Muscle layer of colon (tissue), 2 donors: Measurements from ENCODE around the gene ABITRAM.
A peak's percentile ranks its signal among the peaks of the same experiment; 100 is the strongest.
"Not testable (repeated sequence)": the region's sequence is repeated elsewhere in the genome, so short reads cannot be mapped to it uniquely, and the experiment has no call there.

ENCODE experiments used
- H3K27ac ChIP-seq: one replicate; pipeline ENCODE4 v1.7.0; 2013; ENCODE audit warnings: low read depth, mild to moderate bottlenecking, low read length, moderate library complexity
- H3K27me3 ChIP-seq, 2 donors: one replicate each; pipeline ENCODE4 v1.7.0; 2013; ENCODE audit warnings: low read length in 2 of 2, mild to moderate bottlenecking in 2 of 2; ENCODE audit not compliant: insufficient read depth in 2 of 2, control insufficient read depth in 1 of 2
- H3K36me3 ChIP-seq: one replicate; pipeline ENCODE4 v1.7.0; 2013; ENCODE audit warnings: mild to moderate bottlenecking, low read length; ENCODE audit not compliant: insufficient read depth
- H3K4me1 ChIP-seq: one replicate; pipeline ENCODE4 v1.7.0; 2013; ENCODE audit warnings: mild to moderate bottlenecking, low read length; ENCODE audit not compliant: insufficient read depth
- H3K4me3 ChIP-seq, 2 donors: one replicate each; pipeline ENCODE4 v1.7.0; 2013; ENCODE audit warnings: low read length in 2 of 2, low read depth in 1 of 2, mild to moderate bottlenecking in 1 of 2, moderate library complexity in 1 of 2
- H3K9ac ChIP-seq: one replicate; pipeline ENCODE4 v1.7.0; 2013; ENCODE audit warnings: low read length
- H3K9me3 ChIP-seq: one replicate; pipeline ENCODE4 v1.7.0; 2013; ENCODE audit warnings: mild to moderate bottlenecking, low read length
- donor health status: abdominal sarcoma.
- donor health status: Adenocarcinoma of cecum.

ABITRAM gene

DNA sequence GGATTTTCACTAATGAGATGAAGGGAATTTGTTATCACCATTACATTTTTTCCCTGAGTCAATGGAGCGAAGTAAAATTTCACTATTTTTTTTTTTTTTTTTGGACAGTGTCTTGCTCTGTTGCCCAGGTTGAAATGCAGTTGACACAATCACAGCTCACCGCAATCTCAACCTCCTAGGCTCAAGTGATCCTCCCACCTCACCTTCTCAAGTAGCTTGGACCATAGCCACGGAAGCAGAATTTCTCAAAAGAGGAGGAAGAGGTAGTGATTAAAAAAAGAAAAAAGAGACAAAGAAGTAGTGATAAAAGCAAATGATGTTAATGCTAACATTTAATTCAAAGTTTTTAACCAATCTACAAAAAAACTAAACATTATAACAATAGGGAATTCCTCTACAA, 30.0 kb upstream of the ABITRAM start:
- no peak overlapping the region for H3K4me3 ChIP-seq
- no peak overlapping the region for H3K9ac ChIP-seq
- H3K36me3 ChIP-seq, result peaks cover 82% of the 10 kb centered on the region
- H3K27ac ChIP-seq, result no peak overlapping the region
- no peaks in the 10 kb centered on the region for H3K4me1 ChIP-seq
- no peaks in the 10 kb centered on the region for H3K9me3 ChIP-seq
- H3K27me3 ChIP-seq, result no peaks in the 10 kb centered on the region

DNA sequence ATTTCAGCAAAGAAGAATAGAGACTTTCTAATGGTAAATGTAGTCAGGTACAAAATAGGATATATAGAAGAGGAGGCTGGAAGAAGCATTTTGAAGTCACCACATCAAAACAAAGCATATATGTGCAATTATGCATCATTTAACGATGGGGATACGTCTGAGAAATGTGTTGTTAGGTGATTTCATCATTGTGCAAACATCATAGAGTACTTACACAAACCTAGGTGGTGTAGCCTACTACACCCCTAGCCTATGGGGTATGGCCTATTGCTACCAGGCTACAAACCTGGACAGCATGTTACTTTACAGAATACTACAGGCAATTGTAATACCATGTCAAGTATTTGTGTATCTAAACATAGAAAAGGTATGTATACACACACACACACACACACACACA, 28.7 kb upstream of the ABITRAM start:
- Histone ChIP-seq H3K9me3 (no peaks in the 10 kb centered on the region), H3K9ac (no peak overlapping the region), H3K27ac (no peak overlapping the region), H3K4me1 (no peaks in the 10 kb centered on the region), H3K27me3 (no peaks in the 10 kb centered on the region), H3K36me3 (peaks cover 77% of the 10 kb centered on the region), H3K4me3 (no peak overlapping the region)

DNA sequence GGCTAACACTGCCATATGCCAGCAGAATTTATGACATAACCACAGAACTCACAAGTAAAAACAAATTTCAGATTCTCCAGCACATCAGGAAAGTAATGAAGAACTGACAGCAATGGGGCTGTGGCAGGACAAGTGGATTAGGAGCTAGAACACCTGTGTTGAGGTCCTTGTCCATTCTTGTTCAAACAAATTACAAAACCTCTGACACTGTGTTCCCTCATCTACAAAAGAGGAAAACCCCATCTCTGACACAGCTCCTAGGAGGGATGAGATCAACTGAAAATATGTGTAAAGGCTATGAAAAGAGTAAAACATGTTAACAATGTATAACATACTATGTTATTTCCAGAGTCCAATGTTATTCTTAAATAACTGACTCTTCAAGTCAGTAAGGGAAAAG, 23.8 kb upstream of the ABITRAM start:
- Histone ChIP-seq H3K4me1 (no peaks in the 10 kb centered on the region), H3K4me3 (no peak overlapping the region), H3K9ac (no peak overlapping the region), H3K9me3 (no peaks in the 10 kb centered on the region), H3K27me3 (no peaks in the 10 kb centered on the region), H3K36me3 (peaks cover 63% of the 10 kb centered on the region), H3K27ac (no peak overlapping the region)

DNA sequence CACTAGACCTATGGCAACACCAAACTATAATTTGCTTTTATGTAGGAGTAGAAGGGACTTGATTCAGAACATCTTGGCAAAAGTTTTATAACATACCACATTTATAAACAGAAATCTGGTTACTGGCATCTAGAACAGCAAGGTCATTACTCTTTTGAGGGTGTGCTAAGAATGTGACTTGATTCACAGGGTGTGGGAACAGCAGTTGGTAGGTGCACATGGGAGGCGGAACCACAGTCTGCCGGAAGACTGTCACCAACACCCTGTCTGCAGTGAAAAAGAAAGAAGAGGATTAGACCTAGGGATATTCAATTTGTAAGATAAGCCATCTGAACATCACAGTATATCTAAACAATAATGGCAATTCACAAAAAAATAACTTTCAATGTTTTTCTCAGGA, 23.3 kb upstream of the ABITRAM start:
- no peak overlapping the region for H3K9ac ChIP-seq
- H3K36me3 ChIP-seq, result peaks cover 62% of the 10 kb centered on the region
- no peaks in the 10 kb centered on the region for H3K27me3 ChIP-seq
- H3K27ac ChIP-seq, result no peak overlapping the region
- H3K4me3 ChIP-seq, result no peak overlapping the region
- no peaks in the 10 kb centered on the region for H3K9me3 ChIP-seq
- H3K4me1 ChIP-seq, result no peaks in the 10 kb centered on the region

DNA sequence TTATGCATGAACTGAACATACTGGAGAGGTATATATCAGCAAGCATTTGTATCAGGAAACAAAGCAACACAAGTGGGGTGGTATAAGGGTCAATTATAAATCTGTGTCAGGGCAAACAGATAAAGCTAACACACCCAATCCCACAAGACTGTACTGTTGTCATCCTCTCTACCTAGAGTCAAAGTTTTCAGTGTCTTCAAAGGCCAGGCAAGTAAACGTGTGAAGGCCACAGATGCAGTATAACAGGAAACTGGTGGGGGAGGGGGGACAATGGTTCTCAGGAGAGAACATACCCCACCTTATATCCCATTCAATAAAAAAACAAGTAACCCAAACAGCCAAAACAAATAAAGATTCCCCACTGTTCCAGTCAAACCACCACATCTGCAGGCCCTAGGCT, 22.4 kb upstream of the ABITRAM start:
- H3K9me3 ChIP-seq, result no peaks in the 10 kb centered on the region
- no peak overlapping the region for H3K9ac ChIP-seq
- H3K36me3 ChIP-seq, result peaks cover 55% of the 10 kb centered on the region
- H3K27me3 ChIP-seq, result no peaks in the 10 kb centered on the region
- H3K27ac ChIP-seq, result no peak overlapping the region
- H3K4me3 ChIP-seq, result no peak overlapping the region
- H3K4me1 ChIP-seq, result no peaks in the 10 kb centered on the region

DNA sequence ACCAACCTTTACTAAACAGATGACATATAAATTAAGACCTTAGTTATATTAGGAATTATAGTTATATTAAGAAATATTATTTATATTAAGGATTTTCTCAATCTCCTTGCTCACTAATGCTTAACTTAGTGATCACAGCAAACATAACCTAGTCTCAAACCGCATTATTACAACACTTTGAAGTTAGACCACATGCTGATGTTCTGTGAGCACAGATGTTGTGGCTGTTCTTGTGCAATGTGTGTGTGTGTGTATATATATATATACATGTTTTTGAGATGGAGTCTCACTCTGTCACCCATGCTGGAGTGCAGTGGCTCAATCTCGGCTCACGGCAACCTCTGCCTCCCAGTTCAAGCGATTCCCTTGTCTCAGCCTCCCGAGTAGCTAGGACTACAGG, 20.8 kb upstream of the ABITRAM start:
- H3K36me3 ChIP-seq, result peaks cover 55% of the 10 kb centered on the region
- no peaks in the 10 kb centered on the region for H3K4me1 ChIP-seq
- no peak overlapping the region for H3K27ac ChIP-seq
- H3K9me3 ChIP-seq, result no peaks in the 10 kb centered on the region
- no peak overlapping the region for H3K4me3 ChIP-seq
- no peaks in the 10 kb centered on the region for H3K27me3 ChIP-seq
- H3K9ac ChIP-seq, result no peak overlapping the region

GRCh38 chr9:108919517-108919916, 14.7 kb upstream of the ABITRAM start:
- no peaks in the 10 kb centered on the region for H3K9me3 ChIP-seq
- H3K4me3 ChIP-seq, result no peak overlapping the region
- H3K27me3 ChIP-seq, result no peaks in the 10 kb centered on the region
- H3K4me1 ChIP-seq, result no peaks in the 10 kb centered on the region
- peaks cover 56% of the 10 kb centered on the region for H3K36me3 ChIP-seq
- H3K27ac ChIP-seq, result no peak overlapping the region
- H3K9ac ChIP-seq, result no peak overlapping the region

DNA sequence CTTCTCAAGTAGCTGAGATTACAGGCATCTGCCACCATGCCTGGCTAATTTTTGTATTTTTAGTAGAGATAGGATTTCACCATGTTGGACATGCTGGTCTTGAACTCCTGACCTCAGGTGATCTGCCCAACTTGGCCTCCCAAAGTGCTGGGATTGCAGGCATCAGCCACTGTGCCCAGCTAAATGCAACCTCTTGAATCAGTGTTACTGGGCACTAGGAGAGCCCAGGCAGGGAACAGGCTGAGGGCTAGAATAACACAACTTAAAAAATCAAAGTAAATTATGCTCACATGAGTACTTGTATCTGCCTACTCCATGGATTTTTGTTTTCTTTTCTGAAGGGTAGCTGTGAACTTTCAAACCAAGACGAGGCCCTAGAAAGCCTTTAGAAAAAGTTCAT, 13.8 kb upstream of the ABITRAM start:
- peaks cover 60% of the 10 kb centered on the region for H3K36me3 ChIP-seq
- H3K4me1 ChIP-seq, H3K9me3 ChIP-seq, H3K4me3 ChIP-seq, H3K9ac ChIP-seq, H3K27me3 ChIP-seq, H3K27ac ChIP-seq: not testable (repeated sequence)

DNA sequence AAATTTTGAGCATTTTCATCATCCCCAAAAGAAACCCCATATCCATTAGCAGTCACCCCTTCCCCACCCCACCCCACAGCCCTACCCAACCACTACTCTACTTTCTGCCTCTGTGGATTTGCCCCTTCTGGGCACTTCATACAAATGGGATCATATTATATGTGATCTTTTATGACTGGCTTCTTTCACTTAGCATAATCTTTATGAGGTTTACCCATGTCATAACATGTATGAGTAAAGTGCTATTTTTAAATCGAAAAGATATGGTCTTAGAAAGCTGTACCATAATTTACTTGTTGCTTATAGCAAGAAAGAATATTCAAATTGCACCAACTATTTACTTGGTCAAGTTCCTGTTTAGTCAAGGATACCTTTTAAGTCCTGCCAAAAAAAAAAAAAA, 13.0 kb upstream of the ABITRAM start:
- no peaks in the 10 kb centered on the region for H3K27me3 ChIP-seq
- H3K36me3 ChIP-seq, result peaks cover 62% of the 10 kb centered on the region
- H3K9ac ChIP-seq, result no peak overlapping the region
- H3K9me3 ChIP-seq, result no peaks in the 10 kb centered on the region
- H3K4me3 ChIP-seq, result no peak overlapping the region
- H3K4me1 ChIP-seq, result no peaks in the 10 kb centered on the region
- no peak overlapping the region for H3K27ac ChIP-seq

DNA sequence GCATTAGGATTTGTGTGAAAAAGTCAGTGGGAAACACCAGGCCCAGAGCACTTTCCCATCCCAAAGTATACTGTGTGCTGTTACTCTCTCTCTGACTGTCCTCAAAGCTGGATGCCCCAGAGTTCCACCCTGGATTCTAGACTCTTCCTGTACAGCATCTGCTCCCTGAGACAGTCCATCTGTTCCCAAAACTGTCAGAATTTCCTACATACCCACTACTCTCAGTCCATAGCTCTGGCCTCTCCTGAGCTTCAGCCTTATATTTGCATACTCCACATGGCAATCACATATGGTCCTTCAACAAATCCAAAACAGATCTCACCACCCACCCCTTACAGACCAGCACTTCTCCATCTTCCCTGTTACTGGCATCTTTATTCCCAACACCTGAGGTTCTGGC, 9.7 kb upstream of the ABITRAM start:
- Histone ChIP-seq H3K9ac (no peak overlapping the region), H3K4me3 (no peak overlapping the region), H3K36me3 (peaks cover 72% of the 10 kb centered on the region), H3K9me3 (no peaks in the 10 kb centered on the region), H3K4me1 (no peaks in the 10 kb centered on the region), H3K27ac (no peak overlapping the region), H3K27me3 (no peaks in the 10 kb centered on the region)

- no peak overlapping the region for H3K9ac ChIP-seq
- no peak overlapping the region for H3K4me3 ChIP-seq
- peaks cover 56% of the 10 kb centered on the region for H3K36me3 ChIP-seq
- no peak overlapping the region for H3K27ac ChIP-seq
- peaks cover 9% of the 10 kb centered on the region for H3K4me1 ChIP-seq
- no peaks in the 10 kb centered on the region for H3K9me3 ChIP-seq
- no peaks in the 10 kb centered on the region for H3K27me3 ChIP-seq
Observed at GRCh38 chr9:108928386-108928785, 5.8 kb upstream of the ABITRAM start.

GRCh38 chr9:108933231-108933717, 926 bp upstream of the ABITRAM start:
- H3K27ac ChIP-seq, result peak overlapping the region; percentile 96

More at GRCh38 chr9:108933231-108933717, 926 bp upstream of the ABITRAM start:
- Histone ChIP-seq H3K9ac (peak overlapping the region; percentile 94), H3K36me3 (peaks cover 9% of the 10 kb centered on the region), H3K4me3 (peak overlapping the region; percentile 94 to 96), H3K4me1 (peaks cover 20% of the 10 kb centered on the region), H3K9me3 (no peaks in the 10 kb centered on the region), H3K27me3 (no peaks in the 10 kb centered on the region)
